HG03457 (cell line): ENCODE results near the gene POLL.

Source experiments
- ATAC-seq: cut with Tn5 transposase; IDR thresholded peaks from one replicate; pipeline ENCODE4 v1.9.1; 2021; ENCODE audit warnings: moderate number of reproducible peaks; ENCODE audit not compliant: unreplicated experiment

The POLL gene

DNA sequence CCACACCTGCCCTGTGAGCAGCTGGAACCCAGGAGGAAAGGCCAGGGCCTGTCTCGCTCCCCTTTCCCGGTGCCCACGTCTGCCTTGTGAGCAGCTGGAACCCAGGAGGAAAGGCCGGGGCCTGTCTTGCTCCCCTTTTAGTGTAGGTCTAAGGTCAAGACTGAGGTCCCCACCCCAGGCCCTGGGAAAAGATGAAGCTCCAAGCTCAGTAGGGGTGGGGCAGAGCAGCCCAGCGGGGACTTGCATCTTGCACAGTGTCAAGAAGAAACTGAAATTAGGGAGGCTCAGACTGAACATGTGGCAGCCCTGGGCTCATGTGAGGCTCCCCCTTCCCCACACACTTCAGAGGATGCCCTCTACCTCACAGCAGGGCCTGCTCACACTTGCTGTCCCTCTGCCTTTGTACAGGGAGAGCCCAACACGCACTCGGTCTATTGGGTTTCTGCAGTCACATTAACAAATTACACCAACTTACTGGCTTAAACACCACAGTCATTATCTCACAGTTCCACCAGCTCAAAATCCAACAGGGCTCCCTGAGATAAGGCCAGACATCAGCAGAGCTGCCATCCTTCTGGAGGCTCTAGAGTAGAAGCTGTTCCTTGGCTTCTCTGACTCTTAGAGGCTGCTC, 12.4 kb downstream of the POLL start:
- ATAC-seq, result no peak

DNA sequence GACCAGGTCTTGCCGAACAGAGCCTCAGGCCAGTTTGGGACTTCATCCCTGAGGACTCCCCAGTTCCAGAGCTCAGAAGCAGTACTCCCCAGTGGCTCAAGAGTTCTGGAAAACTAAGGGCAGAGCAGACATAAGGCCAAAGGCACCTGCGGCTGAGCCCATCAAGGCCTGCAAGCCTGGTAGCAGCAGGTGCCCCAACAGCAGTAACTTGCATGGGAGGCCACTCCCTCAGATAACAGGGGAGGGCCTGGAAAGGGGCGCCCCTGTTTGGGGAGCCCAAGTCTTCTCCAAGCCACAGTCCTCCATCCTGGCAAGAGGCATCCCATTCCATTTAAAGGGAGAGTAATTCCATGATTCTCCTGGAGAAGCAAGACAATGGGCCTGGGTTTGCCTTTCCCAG, 13.0 kb downstream of the POLL start:
- ATAC-seq, result no peak

DNA sequence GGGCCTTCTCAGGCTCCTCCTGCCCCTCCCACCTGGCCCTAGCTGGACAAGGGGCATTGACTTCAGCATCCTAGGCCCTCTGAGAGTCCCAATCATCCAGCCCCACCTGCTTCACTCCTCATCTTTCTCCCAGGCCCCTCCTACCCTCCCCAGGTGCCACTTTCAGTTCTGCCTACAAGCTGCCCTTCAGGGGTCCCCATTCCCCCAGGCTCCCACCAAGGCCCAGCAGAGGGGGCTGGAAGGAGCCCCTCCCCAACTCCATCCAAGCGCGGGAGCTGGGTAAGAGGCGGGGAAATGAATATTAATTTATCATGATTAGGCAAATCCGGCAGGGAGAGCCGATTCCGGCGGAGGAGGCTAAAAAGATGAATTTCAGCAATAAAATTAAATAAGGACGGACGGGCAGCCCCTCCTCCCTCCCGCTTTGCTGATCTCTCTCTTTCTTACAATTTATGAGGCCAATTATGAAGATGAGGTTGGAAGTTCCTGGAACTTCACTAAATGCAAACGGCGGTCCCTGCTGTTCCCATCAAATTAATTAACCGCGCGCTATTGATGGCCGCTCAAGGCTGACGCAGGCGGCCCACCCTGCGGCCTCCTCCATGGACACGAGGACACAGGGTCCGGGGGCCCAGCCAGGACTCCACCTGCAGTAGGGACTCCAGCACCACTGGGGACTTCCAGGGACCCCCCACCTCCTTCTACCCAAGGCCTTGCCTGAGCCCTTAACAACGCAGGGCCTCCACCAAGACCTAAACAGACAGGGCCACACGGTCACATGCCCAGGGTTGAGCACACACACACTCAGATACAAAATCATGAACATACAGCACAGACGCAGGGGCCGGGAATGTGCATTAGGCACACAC, 13.9 kb downstream of the POLL start:
- ATAC-seq, result no peak

DNA sequence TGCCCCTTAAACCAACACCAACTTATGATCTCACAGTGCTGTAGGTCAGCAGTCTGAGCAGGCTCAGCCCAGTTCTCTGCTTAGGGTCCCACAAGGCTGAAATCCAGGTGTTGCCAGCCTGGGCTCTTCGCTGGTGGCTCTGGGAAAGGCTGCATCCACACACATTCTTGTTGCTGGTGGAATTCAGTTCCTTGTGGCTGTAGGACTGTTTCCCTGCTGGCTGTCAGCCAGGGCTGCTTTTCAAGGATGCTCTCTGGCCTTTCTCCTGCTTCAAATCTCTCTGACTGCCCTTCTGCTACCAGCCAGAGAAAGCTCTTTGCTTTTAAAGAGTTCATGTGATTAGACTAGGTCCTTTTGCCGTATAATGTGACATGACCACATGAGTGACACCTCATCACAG, 15.3 kb downstream of the POLL start:
- ATAC-seq, result no peak

DNA sequence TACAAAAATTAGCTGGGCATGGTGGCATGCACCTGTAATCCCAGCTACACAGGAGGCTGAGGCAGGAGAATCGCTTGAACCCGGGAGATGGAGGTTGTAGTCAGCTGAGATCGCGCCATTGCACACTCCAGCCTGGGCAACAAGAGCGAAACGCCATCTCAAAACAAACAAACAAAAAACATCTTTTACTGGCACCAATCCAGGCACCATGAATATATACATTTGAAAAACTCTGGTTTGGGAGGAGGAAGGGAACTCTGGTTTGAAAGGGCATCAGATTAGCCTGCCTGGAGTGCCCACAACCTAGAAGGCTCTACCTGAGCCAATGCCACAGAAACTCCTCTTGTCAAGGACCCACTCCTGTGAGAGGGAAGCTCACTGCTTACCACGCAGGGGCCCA, 15.9 kb downstream of the POLL start:
- no peak for ATAC-seq

DNA sequence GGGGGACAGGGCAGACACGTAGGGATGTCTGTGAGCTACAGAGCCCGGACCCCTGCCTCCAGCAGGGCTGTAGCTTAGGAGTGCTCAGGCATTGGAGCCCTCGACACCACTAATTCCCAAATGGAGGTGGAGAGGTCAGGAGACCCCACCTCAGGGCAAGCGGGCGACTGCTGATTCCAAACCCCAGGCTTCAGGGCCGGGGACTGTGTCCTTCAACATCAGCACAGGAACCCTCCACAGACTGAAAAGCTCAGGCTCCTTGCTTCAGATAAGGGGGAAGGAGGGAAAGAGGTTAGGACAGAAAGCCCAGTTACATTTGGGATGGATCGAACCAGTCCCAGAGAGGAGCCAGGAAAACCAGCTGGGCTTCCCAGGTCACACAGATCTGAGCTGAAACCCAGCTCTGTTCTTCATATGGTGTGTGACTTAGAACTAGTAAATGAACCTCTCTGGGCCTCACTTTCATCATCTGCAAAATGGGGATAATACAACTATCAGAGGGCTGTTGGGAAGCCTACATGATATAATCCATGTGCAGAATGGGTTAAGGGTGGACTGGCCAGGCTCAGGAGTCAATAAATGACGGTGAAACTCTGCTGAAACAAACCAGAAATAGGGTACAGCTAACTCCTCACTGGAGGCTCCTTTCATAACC, 16.7 kb downstream of the POLL start:
- ATAC-seq, result no peak

DNA sequence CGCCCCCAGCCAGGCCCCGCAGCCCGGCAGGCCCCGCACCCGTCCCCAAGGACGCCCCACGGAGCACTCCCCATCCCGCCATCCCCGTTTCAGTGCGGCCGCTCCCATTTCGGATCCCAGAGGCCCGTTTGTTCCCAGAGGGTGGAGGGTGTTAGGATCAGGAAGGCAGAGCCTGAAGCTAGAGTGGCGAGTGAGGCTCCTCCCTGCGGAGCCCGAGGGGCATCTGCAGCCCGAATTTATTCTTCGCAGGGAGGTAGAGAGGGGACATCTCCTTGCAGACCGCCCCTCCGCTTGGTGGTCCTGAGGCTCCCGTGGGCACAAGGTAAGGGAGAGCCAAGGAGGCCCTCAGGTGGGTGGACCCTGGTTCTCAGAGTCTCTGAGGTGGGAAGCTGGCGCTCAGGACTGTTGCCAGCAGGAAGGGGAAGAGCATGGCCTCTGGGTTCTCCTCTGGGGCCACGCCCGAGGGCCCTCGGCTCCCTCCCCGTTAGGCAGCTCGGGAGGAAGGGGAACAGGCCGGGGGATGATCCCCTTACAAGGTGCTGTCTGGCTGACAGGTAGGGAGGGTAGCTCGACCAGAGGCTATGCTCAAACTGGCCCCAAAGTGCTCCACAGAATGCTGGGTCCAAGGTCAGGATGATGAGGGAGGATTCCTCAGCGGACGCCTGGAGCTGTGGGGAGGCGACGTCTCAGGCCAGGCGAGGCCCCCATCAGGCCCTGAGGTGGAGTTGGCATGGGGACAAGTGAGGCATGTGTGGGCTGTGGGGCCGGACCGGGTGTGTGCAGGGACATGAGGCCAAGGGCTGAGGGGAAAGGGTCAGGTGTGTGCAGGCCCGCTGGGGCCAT, 17.4 kb downstream of the POLL start:
- ATAC-seq, result no peak

DNA sequence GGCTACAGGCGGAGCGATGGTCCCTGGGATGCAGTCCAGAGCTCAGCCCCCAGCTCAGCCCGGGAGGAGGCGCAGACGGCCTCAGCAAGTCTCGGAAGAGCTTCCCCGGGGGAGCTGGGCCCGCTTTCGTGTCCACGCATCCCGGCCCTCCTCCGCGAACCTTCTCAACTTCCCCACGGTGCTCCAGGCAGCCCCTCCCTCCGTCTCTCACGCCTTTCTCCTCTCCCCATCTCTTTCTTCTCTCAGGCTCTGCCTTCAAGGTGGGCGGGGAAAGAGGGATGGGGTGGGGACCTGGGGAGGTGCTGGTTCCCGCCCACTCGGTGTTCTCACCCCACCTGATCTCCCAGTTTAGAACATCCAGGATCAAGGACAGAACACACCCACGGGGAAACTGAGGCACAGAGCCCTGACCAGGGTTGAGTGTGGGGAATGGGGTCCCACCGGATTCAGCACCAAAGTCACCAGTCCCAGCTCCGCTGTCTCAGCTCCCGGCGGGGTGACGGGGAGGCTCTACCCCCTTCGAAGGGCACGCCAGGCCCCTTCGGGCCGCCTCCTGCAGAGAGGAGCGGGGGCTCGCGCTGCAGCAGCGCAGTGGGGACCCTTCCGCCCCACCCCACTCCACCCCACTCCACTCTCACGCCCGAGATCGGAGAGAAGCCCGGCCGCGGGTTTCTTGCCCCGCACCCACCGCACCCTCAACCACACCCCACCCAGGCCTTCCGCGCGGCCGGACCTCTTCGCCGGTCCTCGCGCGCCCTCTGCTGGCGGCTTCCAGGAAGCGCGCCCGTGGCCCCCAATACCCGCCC, 18.2 kb downstream of the POLL start:
- no peak for ATAC-seq

DNA sequence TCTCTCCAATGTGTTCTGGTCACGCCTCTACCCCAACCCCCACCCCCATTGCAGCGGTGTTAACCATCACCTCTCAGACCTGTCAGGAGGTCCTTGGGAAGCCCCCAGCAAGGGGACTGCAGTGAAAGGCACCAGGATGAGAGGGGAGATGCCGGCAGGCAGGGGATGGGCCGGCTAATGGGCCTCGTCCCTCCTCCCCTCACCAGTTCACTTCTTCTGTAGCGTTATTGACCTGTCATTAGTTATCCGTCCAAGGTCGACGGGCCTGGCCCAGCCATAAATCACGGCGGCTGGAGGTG, 18.8 kb downstream of the POLL start:
- no peak for ATAC-seq

DNA sequence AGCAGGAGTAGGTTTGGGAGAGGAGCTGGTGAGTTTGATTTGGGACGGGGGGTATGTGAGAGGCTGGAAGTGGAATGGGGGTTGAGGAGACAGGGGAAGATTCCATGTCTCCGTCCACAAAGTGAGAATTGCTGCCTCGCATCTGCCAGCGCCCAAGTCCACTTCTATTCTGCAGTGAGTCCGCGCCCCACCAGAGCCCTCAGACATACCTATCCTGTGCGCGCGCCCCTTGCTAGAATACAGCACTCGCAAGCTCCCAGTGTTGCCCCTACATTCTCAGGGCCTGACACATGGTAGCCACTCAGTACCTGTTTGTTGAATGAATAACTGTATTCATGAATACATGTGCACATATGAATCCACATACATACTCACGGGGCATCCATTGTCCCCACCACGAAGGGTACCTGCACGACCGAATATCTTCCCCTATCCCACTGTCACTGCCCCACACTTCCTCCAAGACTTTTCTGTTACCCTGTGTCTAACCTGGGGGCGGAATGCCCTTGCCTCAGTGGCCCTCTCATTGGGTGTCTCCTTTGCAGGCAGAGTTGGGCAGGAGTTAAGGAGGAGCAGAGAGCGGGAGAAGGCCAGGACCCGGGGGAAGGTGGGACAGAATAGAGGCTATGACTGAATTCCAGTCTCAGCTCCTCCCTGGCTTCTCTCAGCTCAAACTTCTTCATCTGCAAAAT, 19.9 kb downstream of the POLL start:
- no peak for ATAC-seq

DNA sequence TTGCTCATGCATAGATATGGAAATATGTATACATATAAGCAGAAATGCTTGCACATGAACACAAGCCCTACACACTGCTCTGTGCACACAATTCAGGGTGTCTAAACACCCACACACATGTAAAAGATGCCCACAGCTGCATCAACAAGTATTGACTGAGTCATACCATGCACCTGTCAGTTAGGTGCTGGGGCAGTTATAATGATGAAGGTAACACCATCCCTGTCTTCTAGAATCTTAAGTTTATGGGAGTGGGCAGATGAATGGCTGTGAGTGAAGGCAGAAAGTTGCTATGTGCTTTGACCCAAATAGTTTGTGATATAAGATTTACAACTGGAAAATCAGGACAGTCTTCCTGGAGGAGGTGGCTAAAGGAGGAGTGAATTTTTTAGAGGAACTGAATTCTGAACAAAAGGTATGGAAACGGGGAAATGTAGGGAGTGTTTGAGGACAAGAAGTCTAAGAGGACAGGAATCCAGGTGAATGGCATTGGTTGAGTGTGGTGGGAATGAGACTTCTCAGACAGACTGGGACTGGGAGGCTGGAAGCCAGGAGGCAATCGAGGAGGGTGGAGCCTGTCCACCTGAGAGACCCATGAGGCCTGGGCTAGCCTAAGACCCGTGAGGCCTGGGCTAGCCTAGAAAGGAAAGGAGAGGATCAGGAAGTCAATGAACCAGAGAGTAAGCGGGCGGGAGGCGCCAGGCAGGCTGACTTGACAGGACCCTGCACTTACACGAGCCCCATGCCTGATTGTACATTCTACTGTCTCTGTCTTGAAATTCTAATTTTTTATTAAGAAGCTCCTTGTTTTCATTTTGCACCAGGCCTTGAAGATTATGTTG, 20.7 kb downstream of the POLL start:
- ATAC-seq, result no peak

DNA sequence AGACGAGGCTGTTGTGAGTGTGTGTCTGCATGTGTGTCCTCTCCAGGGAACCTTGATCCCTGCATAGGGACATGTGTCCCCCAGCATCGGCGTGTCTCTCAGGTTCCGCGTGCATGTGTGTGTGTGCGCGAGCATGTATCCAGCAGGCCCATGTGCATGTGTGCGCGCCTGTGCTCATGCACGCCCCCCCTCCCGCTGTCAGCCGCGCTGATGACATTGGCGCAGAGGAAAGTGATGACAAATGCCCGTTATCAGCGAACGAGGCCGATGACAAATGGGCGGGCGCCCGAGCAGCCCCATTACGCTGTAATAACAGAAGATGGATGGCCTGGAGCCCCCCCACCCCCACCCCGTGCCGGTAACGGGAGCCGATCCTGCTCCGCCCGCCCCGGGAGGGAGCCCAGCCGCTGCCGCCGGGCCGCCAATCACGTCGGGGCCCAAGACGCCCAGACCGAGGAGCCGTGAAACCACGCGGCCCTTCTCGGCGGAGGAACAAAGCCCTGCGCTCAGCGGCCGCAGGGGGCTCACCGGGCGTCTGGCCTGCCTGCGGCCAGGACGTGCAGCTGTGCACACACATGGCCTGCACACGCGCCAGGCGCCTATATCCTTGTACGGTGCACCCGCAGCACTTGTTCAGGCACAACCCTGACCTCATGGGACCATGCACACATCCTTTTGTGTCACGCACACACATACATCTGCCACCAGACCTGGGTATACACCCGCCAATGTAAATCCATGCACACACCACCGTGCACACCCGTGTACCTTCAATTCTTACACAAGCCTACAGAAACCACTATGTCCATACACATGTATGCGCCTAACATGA, 21.5 kb downstream of the POLL start:
- ATAC-seq, result no peak

DNA sequence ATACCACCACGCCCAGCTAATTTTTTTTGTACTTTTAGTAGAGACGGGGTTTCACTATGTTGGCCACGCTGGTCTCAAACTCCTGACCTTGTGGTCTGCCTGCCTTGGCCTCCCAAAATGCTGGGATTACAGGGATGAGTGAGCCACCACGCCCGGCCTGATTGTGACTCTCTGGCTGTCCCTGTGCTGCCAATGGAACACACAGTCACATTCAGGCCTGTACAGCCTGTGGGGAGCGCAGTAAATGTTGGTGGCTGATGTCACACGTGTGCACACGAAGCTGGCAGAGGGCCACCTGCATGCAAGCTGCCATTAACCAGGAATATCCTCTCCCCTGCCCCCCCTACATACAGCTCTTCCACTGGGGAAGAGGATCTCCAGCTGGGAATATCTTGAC, 22.1 kb downstream of the POLL start:
- no peak for ATAC-seq

DNA sequence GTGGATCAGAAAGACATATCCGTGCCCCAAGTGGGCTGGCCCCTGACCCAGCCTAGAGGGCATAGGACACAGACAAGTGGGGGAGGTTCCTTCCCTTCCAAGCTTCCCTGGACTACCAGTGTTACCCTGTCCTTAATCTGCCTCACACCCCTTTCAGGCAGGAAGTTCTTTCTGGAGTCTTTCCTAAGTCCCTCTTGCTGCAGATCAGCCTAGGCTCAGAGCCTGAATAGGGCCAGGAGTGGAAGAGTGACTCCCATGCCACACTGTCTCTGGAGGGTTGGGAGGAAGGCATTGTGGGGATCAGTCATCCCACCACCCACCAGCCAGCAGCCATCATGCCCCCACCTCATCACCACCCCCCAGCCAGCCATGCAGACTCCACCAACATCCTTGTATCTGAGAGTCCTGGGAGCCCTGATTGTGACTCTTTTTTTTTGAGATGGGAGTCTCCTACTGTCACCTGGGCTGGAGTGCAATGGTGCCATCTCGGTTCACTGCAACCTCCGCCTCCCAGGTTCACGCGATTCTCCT, 22.6 kb downstream of the POLL start:
- no peak for ATAC-seq

DNA sequence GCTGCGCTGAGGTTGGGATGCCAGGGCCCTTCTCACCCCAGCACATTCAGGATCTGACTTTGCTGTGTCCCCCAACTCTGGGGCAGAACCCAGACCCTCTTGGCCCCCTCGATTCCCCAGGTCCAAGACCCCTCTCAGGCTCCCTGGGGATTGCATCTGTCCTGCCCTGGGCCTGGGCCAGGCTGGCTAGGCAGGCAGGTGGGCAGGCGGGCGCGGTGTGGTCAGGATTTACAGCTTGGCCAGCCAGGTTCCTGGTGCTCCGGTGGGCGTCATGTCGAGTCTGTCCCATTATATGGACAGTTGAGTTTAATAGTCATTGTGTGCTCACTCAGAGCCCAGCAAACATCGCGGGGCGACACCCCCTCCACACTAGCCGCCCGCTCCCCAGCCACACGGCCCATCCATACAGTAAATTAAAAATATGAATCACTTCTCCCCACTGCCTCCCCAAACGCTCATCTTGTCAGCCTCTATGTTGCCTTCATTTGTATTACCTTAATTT, 23.5 kb downstream of the POLL start:
- ATAC-seq, result no peak

DNA sequence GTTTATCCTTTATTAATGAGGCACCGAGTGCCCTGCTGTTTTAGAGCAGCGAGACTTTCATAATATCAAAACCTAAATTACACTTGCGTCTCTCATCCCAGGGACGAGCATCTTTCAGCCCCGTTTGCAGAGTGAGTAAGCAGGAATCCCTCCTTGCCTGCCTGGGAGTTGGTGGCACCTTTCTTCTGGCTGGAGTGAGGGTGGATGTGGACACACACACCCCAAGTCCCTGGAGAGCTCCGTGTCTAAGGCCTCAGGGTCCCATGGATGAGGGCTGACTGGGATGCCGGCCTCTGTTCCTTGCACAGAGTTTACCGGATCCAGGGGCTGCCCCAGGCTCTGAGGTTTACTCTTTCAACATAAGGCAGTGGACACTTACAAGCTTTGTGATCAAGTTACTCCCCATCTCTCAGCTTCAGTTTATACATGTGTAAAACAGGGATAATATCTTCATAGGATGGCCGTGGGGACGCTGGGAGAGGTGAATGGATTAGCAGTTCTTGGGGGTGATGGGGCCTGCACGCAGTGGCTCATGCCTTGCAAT, 24.5 kb downstream of the POLL start:
- ATAC-seq, result no peak

DNA sequence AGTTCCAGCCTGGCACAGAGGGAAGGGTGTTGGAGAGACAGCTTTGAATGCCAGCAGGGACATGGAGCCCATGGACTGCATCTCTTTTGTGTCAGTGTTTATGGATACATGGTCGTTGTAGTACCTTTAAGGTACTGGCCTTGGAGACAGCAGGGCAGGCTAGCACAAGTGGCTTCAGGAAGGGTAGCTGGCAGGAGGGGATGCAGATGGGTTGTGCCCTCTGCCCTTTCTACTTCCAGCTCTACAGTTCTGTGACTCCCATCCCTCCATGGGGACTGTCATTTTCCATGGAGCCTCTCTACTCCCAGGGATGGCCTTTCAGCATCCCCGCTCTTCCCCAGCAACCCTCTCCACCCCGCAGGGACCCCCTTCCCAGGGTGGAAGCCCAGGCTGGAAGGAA, 25.1 kb downstream of the POLL start:
- no peak for ATAC-seq

DNA sequence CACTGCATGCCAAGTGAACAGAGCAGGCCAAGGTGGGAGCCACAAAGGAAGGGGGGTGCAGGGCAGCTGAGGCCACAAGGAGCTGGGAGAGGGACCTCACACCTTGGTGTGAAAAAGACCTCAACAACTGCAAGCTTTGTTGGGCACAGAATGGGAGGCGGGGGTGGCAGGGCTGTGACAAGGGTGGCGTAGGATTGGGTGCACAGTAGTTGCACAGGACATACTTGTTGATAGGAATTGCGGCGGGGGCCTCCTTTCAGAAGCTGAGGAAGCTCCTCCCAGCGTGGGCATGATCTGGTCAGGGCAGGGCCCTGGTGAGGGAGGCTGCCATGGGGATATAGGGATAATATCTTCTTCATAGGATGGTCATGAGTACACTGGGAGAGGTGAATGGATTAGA, 25.8 kb downstream of the POLL start:
- no peak for ATAC-seq
